Gastroesophageal sphincter (tissue), 4 donors: Measurements from ENCODE around the gene MAP3K21. TPM values are rescaled to one million over a fixed set of nuclear protein-coding genes. Genes with fewer than 3 reads are reported as not detected.

Source experiments
- ATAC-seq: fragments of 150-250 bp; one replicate; pipeline ENCODE4 v1.9.1; 2016; ENCODE audit warnings: mild to moderate bottlenecking, moderate library complexity
- H3K27ac ChIP-seq, 4 donors: fragments of 200-600 bp; sonication (generic) in 3 of 4; 1 replicate in 3 of 4; 2 replicates in 1 of 4; pipeline ENCODE4 v1.5.1; 2016 to 2019
- H3K27me3 ChIP-seq: fragments of 200-600 bp; sonication (generic); one replicate; pipeline ENCODE4 v1.5.1; 2019
- H3K36me3 ChIP-seq, 2 donors: fragments of 200-600 bp; sonication (generic); one replicate each; pipeline ENCODE4 v1.5.1; 2019; ENCODE audit warnings: control low read depth in 1 of 2
- H3K4me1 ChIP-seq, 3 donors: fragments of 200-600 bp; sonication (generic); 1 replicate in 2 of 3; 2 replicates in 1 of 3; pipeline ENCODE4 v1.5.1; 2016 to 2019; ENCODE audit warnings: control low read depth in 2 of 3
- H3K4me3 ChIP-seq, 2 donors: fragments of 200-600 bp; sonication (generic); one replicate each; pipeline ENCODE4 v1.5.1; 2019; ENCODE audit warnings: mild to moderate bottlenecking in 1 of 2, moderate library complexity in 1 of 2
- H3K9me3 ChIP-seq, 3 donors: fragments of 200-600 bp; sonication (generic); one replicate each; pipeline ENCODE4 v1.5.1; 2017 to 2019; ENCODE audit warnings: control low read depth in 2 of 3
- EP300 ChIP-seq: sonication (generic); formaldehyde crosslinking; IDR thresholded peaks from one replicate; pipeline ENCODE4 v1.6.1; 2017; ENCODE audit warnings: antibody characterized with exemption, mild to moderate bottlenecking
- POLR2A ChIP-seq, 2 donors: fragments of 450-650 bp; IDR thresholded peaks; one replicate each; pipeline ENCODE4 v1.6.1; 2017; ENCODE audit warnings: antibody characterized with exemption in 2 of 2, mild to moderate bottlenecking in 2 of 2, moderate library complexity in 1 of 2
- POLR2AphosphoS5 ChIP-seq: sonication (generic); formaldehyde crosslinking; IDR thresholded peaks from one replicate; pipeline ENCODE4 v1.6.1; 2017; ENCODE audit warnings: antibody characterized with exemption
- WGBS, 2 donors: methylation state at CpG; one replicate each; pipeline ENCODE4 v1.1.5; 2018; ENCODE audit warnings: low coverage in 1 of 2; 5-methylcytosine and 5-hydroxymethylcytosine counted together
- total RNA-seq, 4 donors: library from RNA; depleted of rRNA; stranded (reverse); fragments of >200 nt; gene quantifications; one replicate each; pipeline ENCODE4 v1.1.0, GENCODE V29; 2016
- TF ChIP-seq, protein P1 (sequence below), 4 experiments: fragments of 200-600 bp in 2 of 4; fragments of 450-650 bp in 2 of 4; sonication (generic) in 1 of 4; IDR thresholded peaks; one replicate each; pipeline ENCODE4 v1.5.1; 2017 to 2019; ENCODE audit warnings: antibody characterized with exemption in 4 of 4, mild to moderate bottlenecking in 2 of 4, moderate library complexity in 2 of 4

Gene MAP3K21
- total RNA-seq, 4 donors from 2014 or later: 0.27 to 1.2 (median 0.61) TPM

GRCh38 chr1:233433436-233434210 is 106.1 kb downstream of the MAP3K21 start:
- peaks cover 29% of the 10 kb centered on the region for H3K27me3 ChIP-seq
- H3K4me1 ChIP-seq: no peaks in the 10 kb centered on the region
- peaks cover 0 to 5% (median 0%) of the 10 kb centered on the region in 3 donors for H3K9me3 ChIP-seq
- TF ChIP-seq, protein P1, sequence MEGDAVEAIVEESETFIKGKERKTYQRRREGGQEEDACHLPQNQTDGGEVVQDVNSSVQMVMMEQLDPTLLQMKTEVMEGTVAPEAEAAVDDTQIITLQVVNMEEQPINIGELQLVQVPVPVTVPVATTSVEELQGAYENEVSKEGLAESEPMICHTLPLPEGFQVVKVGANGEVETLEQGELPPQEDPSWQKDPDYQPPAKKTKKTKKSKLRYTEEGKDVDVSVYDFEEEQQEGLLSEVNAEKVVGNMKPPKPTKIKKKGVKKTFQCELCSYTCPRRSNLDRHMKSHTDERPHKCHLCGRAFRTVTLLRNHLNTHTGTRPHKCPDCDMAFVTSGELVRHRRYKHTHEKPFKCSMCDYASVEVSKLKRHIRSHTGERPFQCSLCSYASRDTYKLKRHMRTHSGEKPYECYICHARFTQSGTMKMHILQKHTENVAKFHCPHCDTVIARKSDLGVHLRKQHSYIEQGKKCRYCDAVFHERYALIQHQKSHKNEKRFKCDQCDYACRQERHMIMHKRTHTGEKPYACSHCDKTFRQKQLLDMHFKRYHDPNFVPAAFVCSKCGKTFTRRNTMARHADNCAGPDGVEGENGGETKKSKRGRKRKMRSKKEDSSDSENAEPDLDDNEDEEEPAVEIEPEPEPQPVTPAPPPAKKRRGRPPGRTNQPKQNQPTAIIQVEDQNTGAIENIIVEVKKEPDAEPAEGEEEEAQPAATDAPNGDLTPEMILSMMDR (IDR thresholded peaks at IDR 0.05): no peak
- TF ChIP-seq POLR2A (IDR thresholded peaks at IDR 0.05) (no peak), EP300 (no peak), POLR2AphosphoS5 (no peak)
- ATAC-seq: no peak
- no peak overlapping the region for H3K27ac ChIP-seq
- no peak overlapping the region for H3K4me3 ChIP-seq
- WGBS, 2 donors: 39 to 45% methylated on average over 3 to 4 of the region's 4 CpGs
- H3K36me3 ChIP-seq: no peaks in the 10 kb centered on the region

Other genes with a start within 250 kb of the MAP3K21 start
- 10 to 100 TPM in 2 of 4 donors, 1 to 10 TPM in 2; 5.9 to 21.7 (median 10.3) TPM for gene PCNX2, start 32.0 kb upstream of the MAP3K21 start, total RNA-seq